DOHH2 (cell line): ENCODE results near the gene ABRAXAS1.
"Not testable (repeated sequence)": the region's sequence is repeated elsewhere in the genome, so short reads cannot be mapped to it uniquely, and the experiment has no call there.

Experiments
- H3F3A ChIP-seq: fragments of 200-600 bp; sonication (generic), shearing (Covaris generic); 2 replicates; pipeline ENCODE4 v1.6.0; 2016; ENCODE audit warnings: antibody characterized with exemption, mild to moderate bottlenecking; ENCODE audit not compliant: control insufficient read depth, insufficient read depth
- H3K27ac ChIP-seq: fragments of 200-600 bp; sonication (generic); 2 replicates; pipeline ENCODE4 v1.5.1; 2014; ENCODE audit warnings: low read depth, mild to moderate bottlenecking, low read length, moderate library complexity
- H3K27me3 ChIP-seq: fragments of 200-600 bp; sonication (generic); 2 replicates; pipeline ENCODE4 v1.6.1; 2014; ENCODE audit warnings: mild to moderate bottlenecking, low read length, mixed read lengths; ENCODE audit not compliant: control insufficient read depth
- H3K36me3 ChIP-seq: fragments of 200-600 bp; sonication (generic); 2 replicates; pipeline ENCODE4 v1.6.1; 2014; ENCODE audit warnings: mild to moderate bottlenecking, low read length, moderate library complexity, mixed read lengths; ENCODE audit not compliant: control insufficient read depth
- H3K4me1 ChIP-seq: fragments of 200-600 bp; sonication (generic); 2 replicates; pipeline ENCODE4 v1.6.1; 2014; ENCODE audit warnings: mild to moderate bottlenecking, low read length, mixed read lengths; ENCODE audit not compliant: control insufficient read depth
- H3K4me2 ChIP-seq: fragments of 200-600 bp; sonication (generic); 2 replicates; pipeline ENCODE4 v1.6.0; 2014; ENCODE audit warnings: mild to moderate bottlenecking, low read length, moderate library complexity
- H3K4me3 ChIP-seq: fragments of 200-600 bp; sonication (generic); 2 replicates; pipeline ENCODE4 v1.5.1; 2014; ENCODE audit warnings: mild to moderate bottlenecking, low read length, mixed read lengths
- H3K79me2 ChIP-seq: fragments of 200-600 bp; sonication (generic); 2 replicates; pipeline ENCODE4 v1.6.1; 2014; ENCODE audit warnings: mild to moderate bottlenecking, low read length, mixed read lengths; ENCODE audit not compliant: control insufficient read depth
- H3K9me2 ChIP-seq: fragments of 200-600 bp; sonication (generic); replicated peaks from 2 replicates; pipeline ENCODE4 v1.6.1; 2014; ENCODE audit warnings: mild to moderate bottlenecking, low read length, mixed read lengths; ENCODE audit not compliant: control insufficient read depth
- H3K9me3 ChIP-seq: fragments of 200-600 bp; sonication (generic); 2 replicates; pipeline ENCODE4 v1.6.1; 2014; ENCODE audit warnings: antibody characterized with exemption, low read length, mixed read lengths; ENCODE audit not compliant: control insufficient read depth, insufficient read depth
- H4K20me1 ChIP-seq: fragments of 200-600 bp; sonication (generic); 2 replicates; pipeline ENCODE4 v1.6.0; 2014; ENCODE audit warnings: low read depth, mild to moderate bottlenecking, antibody characterized with exemption, low read length, moderate library complexity; ENCODE audit not compliant: control insufficient read depth, insufficient read depth
- CTCF ChIP-seq: fragments of 200-600 bp; sonication (generic); IDR thresholded peaks from one replicate; pipeline ENCODE4 v1.5.1; 2014; ENCODE audit warnings: antibody characterized with exemption, mild to moderate bottlenecking, low read depth, low read length; ENCODE audit not compliant: poor library complexity, severe bottlenecking
- EZH2phosphoT487 ChIP-seq: fragments of 200-600 bp; sonication (generic); IDR thresholded peaks from 2 replicates; pipeline ENCODE4 v1.6.1; 2017; ENCODE audit warnings: borderline replicate concordance, mild to moderate bottlenecking, antibody characterized with exemption, low read length, moderate library complexity, mixed read lengths

The ABRAXAS1 gene

GRCh38 chr4:83498187-83498586 is 13.3 kb upstream of the ABRAXAS1 start:
- H3K9me2 ChIP-seq, result no peaks in the 10 kb centered on the region
- H4K20me1 ChIP-seq, result no peaks in the 10 kb centered on the region
- no peaks in the 10 kb centered on the region for H3K9me3 ChIP-seq
- H3K79me2 ChIP-seq, result no peaks in the 10 kb centered on the region
- TF ChIP-seq EZH2phosphoT487 (no peak), CTCF (no peak)
- no peaks in the 10 kb centered on the region for H3K4me1 ChIP-seq
- no peaks in the 10 kb centered on the region for H3K27me3 ChIP-seq
- H3F3A ChIP-seq, result no peaks in the 10 kb centered on the region
- H3K36me3 ChIP-seq, result no peaks in the 10 kb centered on the region
- H3K4me3 ChIP-seq, result no peak overlapping the region
- H3K4me2 ChIP-seq, result no peak overlapping the region
- H3K27ac ChIP-seq, result no peak overlapping the region

- H3K4me1 ChIP-seq, H3K79me2 ChIP-seq, H3K27ac ChIP-seq, H3K9me2 ChIP-seq, H4K20me1 ChIP-seq, H3K4me2 ChIP-seq, H3K27me3 ChIP-seq, H3K36me3 ChIP-seq, H3K9me3 ChIP-seq, H3K4me3 ChIP-seq, H3F3A ChIP-seq: not testable (repeated sequence)
Measured at GRCh38 chr4:83496085-83496917, 11.4 kb upstream of the ABRAXAS1 start.

DNA sequence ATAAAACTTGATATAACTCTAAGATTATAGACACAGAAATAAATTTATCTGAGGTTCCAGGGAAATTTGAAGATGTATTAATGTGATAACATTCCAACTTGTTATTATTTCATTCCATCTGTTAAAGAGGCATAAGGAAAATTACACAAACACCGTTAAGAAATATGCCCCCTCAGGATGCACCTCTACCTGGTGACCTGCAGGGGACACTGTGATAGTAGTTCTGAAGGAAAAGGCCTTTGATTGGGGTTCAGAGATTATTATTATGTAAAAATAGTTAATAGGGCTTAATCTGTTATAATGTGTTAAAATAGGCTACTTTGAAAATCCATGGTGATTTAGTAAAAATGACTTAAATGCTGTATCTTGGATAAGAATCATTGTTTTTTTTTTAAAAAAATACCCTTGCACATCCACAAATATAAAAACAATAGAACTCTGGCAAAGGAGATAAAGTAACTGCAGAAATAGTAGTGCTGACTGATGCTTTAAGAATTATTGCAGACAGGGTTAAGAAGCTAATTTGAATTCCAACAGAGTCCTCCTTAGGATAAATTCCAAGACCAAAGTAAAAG is 6.1 kb upstream of the ABRAXAS1 start:
- Histone ChIP-seq H3K4me3 (no peak overlapping the region), H3K27me3 (no peaks in the 10 kb centered on the region), H3K27ac (no peak overlapping the region), H3K4me1 (no peaks in the 10 kb centered on the region), H3K4me2 (no peak overlapping the region), H3K79me2 (no peaks in the 10 kb centered on the region), H3K36me3 (no peaks in the 10 kb centered on the region), H3K9me3 (no peaks in the 10 kb centered on the region), H3K9me2 (no peaks in the 10 kb centered on the region), H3F3A (no peaks in the 10 kb centered on the region; the same call in 1 of the 2 replicates), H4K20me1 (no peaks in the 10 kb centered on the region)
- TF ChIP-seq CTCF (peak; percentile 78), EZH2phosphoT487 (no peak)

DNA sequence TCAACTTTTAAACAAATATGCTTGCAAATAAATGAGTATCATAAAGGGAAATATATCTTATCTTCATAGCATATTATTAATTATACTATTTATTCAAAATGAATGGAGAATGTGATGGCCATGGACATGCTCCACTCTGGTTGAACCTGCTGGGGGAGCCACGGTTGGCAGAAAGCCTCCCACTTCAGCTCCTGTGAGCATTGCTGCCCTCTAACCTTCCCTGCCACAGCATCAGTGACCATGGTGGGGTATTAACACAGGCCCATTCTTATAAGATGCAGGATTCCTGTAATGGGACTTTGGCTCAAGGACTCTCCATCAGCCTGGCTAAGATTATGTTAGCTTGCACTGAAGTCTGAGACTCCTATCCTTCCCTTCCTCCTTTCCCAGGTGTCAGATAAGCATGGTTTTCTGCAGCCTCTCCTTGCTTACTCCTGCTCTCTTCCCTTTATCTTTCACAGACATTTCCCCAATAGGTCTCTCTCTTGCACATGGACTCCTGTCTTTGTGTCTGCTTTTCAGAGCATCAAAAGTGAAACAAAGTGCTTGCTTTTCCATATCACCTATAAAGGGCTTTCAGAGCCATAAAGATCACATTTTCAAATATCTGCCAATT is 4.9 kb upstream of the ABRAXAS1 start:
- Histone ChIP-seq H3K9me2 (no peaks in the 10 kb centered on the region), H3F3A (no peaks in the 10 kb centered on the region; the same call in 1 of the 2 replicates), H3K4me3 (no peak overlapping the region), H4K20me1 (no peaks in the 10 kb centered on the region), H3K4me2 (no peak overlapping the region), H3K79me2 (no peaks in the 10 kb centered on the region), H3K27me3 (no peaks in the 10 kb centered on the region), H3K36me3 (no peaks in the 10 kb centered on the region), H3K27ac (no peak overlapping the region), H3K9me3 (no peaks in the 10 kb centered on the region), H3K4me1 (peaks cover 6% of the 10 kb centered on the region)
- no peak for TF ChIP-seq EZH2phosphoT487
- TF ChIP-seq CTCF, result no peak
